22Rv1 (cell line): Measurements from ENCODE around the gene MT1E.

ENCODE experiments used
- ZFX ChIP-seq: fragments of 450-650 bp; IDR thresholded peaks from 2 replicates; pipeline ENCODE4 v1.6.1; 2017; ENCODE audit warnings: antibody characterized with exemption, borderline replicate concordance
- TF ChIP-seq, protein P1 (sequence below): fragments of 450-650 bp; IDR thresholded peaks from 2 replicates; pipeline ENCODE4 v1.5.1; 2017; ENCODE audit warnings: mild to moderate bottlenecking

DNA sequence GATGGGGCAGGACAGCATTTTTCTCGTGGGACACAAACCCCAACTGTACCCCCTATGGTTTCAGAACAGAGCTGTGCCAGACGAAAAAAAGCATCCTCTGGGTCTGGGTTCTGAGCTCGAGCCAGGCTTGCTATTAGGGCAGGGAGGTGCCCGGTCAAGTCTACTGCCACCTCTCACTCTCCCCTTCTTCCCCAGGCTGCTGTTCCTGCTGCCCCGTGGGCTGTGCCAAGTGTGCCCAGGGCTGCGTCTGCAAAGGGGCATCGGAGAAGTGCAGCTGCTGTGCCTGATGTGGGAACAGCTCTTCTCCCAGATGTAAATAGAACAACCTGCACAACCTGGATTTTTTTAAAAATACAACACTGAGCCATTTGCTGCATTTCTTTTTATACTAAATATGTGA, 1.1 kb downstream of the MT1E start:
- TF ChIP-seq, protein P1, sequence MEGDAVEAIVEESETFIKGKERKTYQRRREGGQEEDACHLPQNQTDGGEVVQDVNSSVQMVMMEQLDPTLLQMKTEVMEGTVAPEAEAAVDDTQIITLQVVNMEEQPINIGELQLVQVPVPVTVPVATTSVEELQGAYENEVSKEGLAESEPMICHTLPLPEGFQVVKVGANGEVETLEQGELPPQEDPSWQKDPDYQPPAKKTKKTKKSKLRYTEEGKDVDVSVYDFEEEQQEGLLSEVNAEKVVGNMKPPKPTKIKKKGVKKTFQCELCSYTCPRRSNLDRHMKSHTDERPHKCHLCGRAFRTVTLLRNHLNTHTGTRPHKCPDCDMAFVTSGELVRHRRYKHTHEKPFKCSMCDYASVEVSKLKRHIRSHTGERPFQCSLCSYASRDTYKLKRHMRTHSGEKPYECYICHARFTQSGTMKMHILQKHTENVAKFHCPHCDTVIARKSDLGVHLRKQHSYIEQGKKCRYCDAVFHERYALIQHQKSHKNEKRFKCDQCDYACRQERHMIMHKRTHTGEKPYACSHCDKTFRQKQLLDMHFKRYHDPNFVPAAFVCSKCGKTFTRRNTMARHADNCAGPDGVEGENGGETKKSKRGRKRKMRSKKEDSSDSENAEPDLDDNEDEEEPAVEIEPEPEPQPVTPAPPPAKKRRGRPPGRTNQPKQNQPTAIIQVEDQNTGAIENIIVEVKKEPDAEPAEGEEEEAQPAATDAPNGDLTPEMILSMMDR, result no peak
- no peak for TF ChIP-seq ZFX
